OCI-LY7 (cell line): ENCODE results near the gene CYP19A1. TPM values are rescaled to one million over a fixed set of nuclear protein-coding genes. Genes with fewer than 3 reads are reported as not detected.

ENCODE experiments used
- BruUV-seq: library from RNA; stranded (reverse); fragments of 400-500 nt; replicated peaks from 2 replicates; lab custom pipeline; 2021; lab: Mats Ljungman, UMichigan
- CTCF ChIA-PET: fragments of 300-600 bp; sonication (Branson Sonifier 250); formaldehyde crosslinking; loops from one replicate; lab custom pipeline; 2022; ENCODE audit warnings: antibody characterized with exemption; ENCODE audit not compliant: unreplicated experiment; lab: Charles Lee
- POLR2A ChIA-PET: fragments of 300-600 bp; sonication (Branson Sonifier 250); formaldehyde crosslinking; loops from one replicate; lab custom pipeline; 2022; ENCODE audit warnings: antibody characterized with exemption; lab: Charles Lee
- DNase-seq: peaks from one replicate; pipeline ENCODE4 v3.0.0-alpha.2; 2015; ENCODE audit warnings: low spot score
- H2AFZ ChIP-seq: fragments of 200-600 bp; sonication (generic), shearing (Covaris generic); 2 replicates; pipeline ENCODE4 v1.6.1; 2014; ENCODE audit warnings: mild to moderate bottlenecking, antibody characterized with exemption, low read length, moderate library complexity
- H3K27ac ChIP-seq: fragments of 200-600 bp; sonication (generic); 2 replicates; pipeline ENCODE4 v1.5.1; 2014; ENCODE audit warnings: mixed run types, low read depth, mild to moderate bottlenecking, moderate library complexity, low read length, inconsistent platforms; ENCODE audit not compliant: poor library complexity, severe bottlenecking
- H3K36me3 ChIP-seq: fragments of 200-600 bp; sonication (generic); 2 replicates; pipeline ENCODE4 v1.6.1; 2014; ENCODE audit warnings: mild to moderate bottlenecking, antibody characterized with exemption, low read length, moderate library complexity, mixed read lengths; ENCODE audit not compliant: insufficient read depth
- H3K4me1 ChIP-seq: fragments of 200-600 bp; sonication (generic); 2 replicates; pipeline ENCODE4 v1.5.1; 2014; ENCODE audit warnings: mild to moderate bottlenecking, low read length; ENCODE audit not compliant: insufficient read depth, poor library complexity, severe bottlenecking
- H3K4me2 ChIP-seq: fragments of 200-600 bp; sonication (generic); 2 replicates; pipeline ENCODE4 v1.6.1; 2014; ENCODE audit warnings: mild to moderate bottlenecking, low read length
- H3K4me3 ChIP-seq: fragments of 200-600 bp; sonication (generic); 2 replicates; pipeline ENCODE4 v1.5.1; 2014; ENCODE audit warnings: mild to moderate bottlenecking, low read depth, low read length; ENCODE audit not compliant: poor library complexity, severe bottlenecking
- H3K79me2 ChIP-seq: fragments of 200-600 bp; sonication (generic); 2 replicates; pipeline ENCODE4 v1.6.1; 2016; ENCODE audit warnings: low read depth, mild to moderate bottlenecking, low read length, moderate library complexity, mixed read lengths; ENCODE audit not compliant: insufficient read depth
- H3K9me2 ChIP-seq: fragments of 200-600 bp; sonication (generic); 2 replicates; pipeline ENCODE4 v1.6.1; 2016; ENCODE audit warnings: mild to moderate bottlenecking, low read length, mixed read lengths; ENCODE audit not compliant: insufficient read depth
- H3K9me3 ChIP-seq: fragments of 200-600 bp; sonication (generic); 2 replicates; pipeline ENCODE4 v1.6.1; 2014; ENCODE audit warnings: mild to moderate bottlenecking, mixed run types, low read length, mixed read lengths
- H4K20me1 ChIP-seq: fragments of 200-600 bp; sonication (generic); 2 replicates; pipeline ENCODE4 v1.6.1; 2014; ENCODE audit warnings: mild to moderate bottlenecking, antibody characterized with exemption, low read length, moderate library complexity, mixed read lengths; ENCODE audit not compliant: insufficient read depth
- CTCF ChIP-seq: fragments of 200-600 bp; sonication (generic); conservative IDR thresholded peaks from 2 replicates; pipeline ENCODE4 v1.5.1; 2014; ENCODE audit warnings: mild to moderate bottlenecking, antibody characterized with exemption, low read length, moderate library complexity, mixed read lengths
- EZH2phosphoT487 ChIP-seq: fragments of 200-600 bp; sonication (generic); IDR thresholded peaks from 2 replicates; pipeline ENCODE4 v1.6.1; 2018; ENCODE audit warnings: low read depth, borderline replicate concordance, mild to moderate bottlenecking, mixed run types, antibody characterized with exemption, low read length, moderate library complexity, mixed read lengths
- intact Hi-C: fragments of 100-400 bp; cut with micrococcal nuclease; formaldehyde crosslinking; loops from one replicate; pipeline ENCODE4 v1.10.0; 2022; ENCODE audit not compliant: unreplicated experiment
- total RNA-seq, 2 experiments: library from RNA; depleted of rRNA in 1 of 2; stranded (reverse); fragments of >200 nt in 1 of 2; shearing (Covaris generic) in 1 of 2; gene quantifications; 2 replicates each; pipeline ENCODE4 v1.2.3, GENCODE V29; 2014 to 2022

Gene CYP19A1
- total RNA-seq, 2 experiments from 2014 or later: 0.13 TPM; not detected in 1

GRCh38 chr15:51277101-51277500, 61.3 kb downstream of the CYP19A1 start:
- Histone ChIP-seq H3K4me1 (no peaks in the 10 kb centered on the region), H3K79me2 (no peaks in the 10 kb centered on the region), H3K9me3 (no peaks in the 10 kb centered on the region), H2AFZ (no peak overlapping the region), H3K4me2 (no peak overlapping the region), H3K9me2 (no peaks in the 10 kb centered on the region), H3K4me3 (no peak overlapping the region), H3K27ac (no peak overlapping the region), H3K36me3 (no peaks in the 10 kb centered on the region), H4K20me1 (no peaks in the 10 kb centered on the region)
- POLR2A ChIA-PET: no interaction called here
- CTCF ChIA-PET: no interaction called here
- intact Hi-C loops: no loop called here
- no peak for TF ChIP-seq CTCF
- TF ChIP-seq EZH2phosphoT487: no peak
- no TSS peak for BruUV-seq
- DNase-seq: no peak

GRCh38 chr15:51274956-51275355, 63.4 kb downstream of the CYP19A1 start:
- TF ChIP-seq CTCF (no peak), EZH2phosphoT487 (no peak)
- Histone ChIP-seq H4K20me1 (no peaks in the 10 kb centered on the region), H3K79me2 (no peaks in the 10 kb centered on the region), H3K4me3 (no peak overlapping the region), H3K36me3 (no peaks in the 10 kb centered on the region), H3K4me2 (no peak overlapping the region), H3K27ac (no peak overlapping the region), H2AFZ (no peak overlapping the region), H3K4me1 (no peaks in the 10 kb centered on the region), H3K9me2 (no peaks in the 10 kb centered on the region), H3K9me3 (no peaks in the 10 kb centered on the region)
- no peak for DNase-seq
- ChIA-PET CTCF (no interaction called here), POLR2A (no interaction called here)
- no TSS peak for BruUV-seq
- intact Hi-C loops: no loop called here

- no TSS peak for BruUV-seq
- intact Hi-C loops: no loop called here
- POLR2A ChIA-PET: no interaction called here
These were observed 67.7 kb downstream of the CYP19A1 start for GRCh38 chr15:51270706-51271105.

More at GRCh38 chr15:51270706-51271105, 67.7 kb downstream of the CYP19A1 start:
- Histone ChIP-seq H3K36me3 (no peaks in the 10 kb centered on the region), H3K9me3 (no peaks in the 10 kb centered on the region), H3K79me2 (no peaks in the 10 kb centered on the region), H3K4me1 (no peaks in the 10 kb centered on the region), H3K4me2 (no peak overlapping the region), H3K9me2 (no peaks in the 10 kb centered on the region), H3K27ac (no peak overlapping the region), H4K20me1 (no peaks in the 10 kb centered on the region), H3K4me3 (no peak overlapping the region), H2AFZ (no peak overlapping the region)
- no peak for TF ChIP-seq EZH2phosphoT487
- TF ChIP-seq CTCF: no peak
- no peak for DNase-seq
- CTCF ChIA-PET: no interaction called here
